Astrocyte (in vitro differentiated cells and primary cell): ENCODE measurements around the gene ZMPSTE24.

Experiments
- EZH2 ChIP-seq: IDR thresholded peaks from 2 replicates; pipeline ENCODE4 v1.6.1; 2012; ENCODE audit warnings: mild to moderate bottlenecking, low read length, inconsistent platforms; ENCODE audit not compliant: insufficient read depth
- TF ChIP-seq, protein P1 (sequence below): IDR thresholded peaks from 2 replicates; pipeline ENCODE4 v1.5.1; 2011; ENCODE audit warnings: low read depth, mild to moderate bottlenecking, inconsistent platforms, low read length, moderate library complexity; ENCODE audit not compliant: insufficient read depth

GRCh38 chr1:40305871-40306270, 47.8 kb downstream of the ZMPSTE24 start:
- TF ChIP-seq, protein P1, sequence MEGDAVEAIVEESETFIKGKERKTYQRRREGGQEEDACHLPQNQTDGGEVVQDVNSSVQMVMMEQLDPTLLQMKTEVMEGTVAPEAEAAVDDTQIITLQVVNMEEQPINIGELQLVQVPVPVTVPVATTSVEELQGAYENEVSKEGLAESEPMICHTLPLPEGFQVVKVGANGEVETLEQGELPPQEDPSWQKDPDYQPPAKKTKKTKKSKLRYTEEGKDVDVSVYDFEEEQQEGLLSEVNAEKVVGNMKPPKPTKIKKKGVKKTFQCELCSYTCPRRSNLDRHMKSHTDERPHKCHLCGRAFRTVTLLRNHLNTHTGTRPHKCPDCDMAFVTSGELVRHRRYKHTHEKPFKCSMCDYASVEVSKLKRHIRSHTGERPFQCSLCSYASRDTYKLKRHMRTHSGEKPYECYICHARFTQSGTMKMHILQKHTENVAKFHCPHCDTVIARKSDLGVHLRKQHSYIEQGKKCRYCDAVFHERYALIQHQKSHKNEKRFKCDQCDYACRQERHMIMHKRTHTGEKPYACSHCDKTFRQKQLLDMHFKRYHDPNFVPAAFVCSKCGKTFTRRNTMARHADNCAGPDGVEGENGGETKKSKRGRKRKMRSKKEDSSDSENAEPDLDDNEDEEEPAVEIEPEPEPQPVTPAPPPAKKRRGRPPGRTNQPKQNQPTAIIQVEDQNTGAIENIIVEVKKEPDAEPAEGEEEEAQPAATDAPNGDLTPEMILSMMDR: no peak
- TF ChIP-seq EZH2: no peak
